Measurements from ENCODE around the gene HLA-DPA1. TPM values are rescaled to one million over a fixed set of nuclear protein-coding genes. Genes with fewer than 3 reads are reported as not detected.

The HLA-DPA1 gene
- total RNA-seq, 1 experiment from 2014 or later, result not detected

- POLR2A ChIA-PET (ENCODE audit: unreplicated experiment), result no interaction called here
Observed at GRCh38 chr6:33069021-33069738, 4.3 kb downstream of the HLA-DPA1 start.

GRCh38 chr6:33066917-33067521 is 6.4 kb downstream of the HLA-DPA1 start:
- no peaks in the 10 kb centered on the region for H4K20me1 ChIP-seq (ENCODE audit: insufficient read depth)
- intact Hi-C loops (cut with micrococcal nuclease; ENCODE audit: unreplicated experiment), result no loop called here
- H3K27ac ChIP-seq, result no peak overlapping the region
- no peaks in the 10 kb centered on the region for H3F3A ChIP-seq (ENCODE audit: insufficient read depth, low read depth)
- no peaks in the 10 kb centered on the region for H3K36me3 ChIP-seq (ENCODE audit: low read depth)
- no peaks in the 10 kb centered on the region for H3K79me2 ChIP-seq (ENCODE audit: low read depth)
- TF ChIP-seq CTCF (conservative IDR thresholded peaks at IDR 0.05), result no peak
- TF ChIP-seq EZH2 (IDR thresholded peaks at IDR 0.05; ENCODE audit: low read depth), result no peak
- no TSS peak for BruUV-seq (replicated peaks)
- no peaks in the 10 kb centered on the region for H3K9me2 ChIP-seq (ENCODE audit: insufficient read depth)
- CTCF ChIA-PET, result no interaction called here
- no peak overlapping the region for H3K4me3 ChIP-seq
- no peak overlapping the region for H2AFZ ChIP-seq
- POLR2A ChIA-PET (ENCODE audit: unreplicated experiment), result no interaction called here
- H3K4me2 ChIP-seq, result no peak overlapping the region
- peaks cover 43% of the 10 kb centered on the region for H3K27me3 ChIP-seq (ENCODE audit: insufficient read depth, low read depth)
- H3K9me3 ChIP-seq (ENCODE audit: insufficient read depth, low read depth), result no peaks in the 10 kb centered on the region
- DNase-seq, result no peak
- no peaks in the 10 kb centered on the region for H3K4me1 ChIP-seq (replicated peaks; ENCODE audit: insufficient read depth)

More at GRCh38 chr6:33069021-33069738, 4.3 kb downstream of the HLA-DPA1 start:
- intact Hi-C loops (cut with micrococcal nuclease; ENCODE audit: unreplicated experiment), result no loop called here
- Histone ChIP-seq H3K4me1 (replicated peaks; ENCODE audit: insufficient read depth) (no peaks in the 10 kb centered on the region), H3K27me3 (ENCODE audit: insufficient read depth, low read depth) (peaks cover 65% of the 10 kb centered on the region), H3F3A (ENCODE audit: insufficient read depth, low read depth) (no peaks in the 10 kb centered on the region), H3K9me2 (ENCODE audit: insufficient read depth) (no peaks in the 10 kb centered on the region), H3K36me3 (ENCODE audit: low read depth) (no peaks in the 10 kb centered on the region), H4K20me1 (ENCODE audit: insufficient read depth) (no peaks in the 10 kb centered on the region), H3K9me3 (ENCODE audit: insufficient read depth, low read depth) (no peaks in the 10 kb centered on the region), H3K4me3 (no peak overlapping the region), H2AFZ (no peak overlapping the region), H3K79me2 (ENCODE audit: low read depth) (no peaks in the 10 kb centered on the region), H3K4me2 (no peak overlapping the region), H3K27ac (no peak overlapping the region)
- CTCF ChIA-PET, result no interaction called here
- no TSS peak for BruUV-seq (replicated peaks)
- TF ChIP-seq CTCF (conservative IDR thresholded peaks at IDR 0.05), result no peak
- no peak for TF ChIP-seq EZH2 (IDR thresholded peaks at IDR 0.05; ENCODE audit: low read depth)
- no peak for DNase-seq

DNA sequence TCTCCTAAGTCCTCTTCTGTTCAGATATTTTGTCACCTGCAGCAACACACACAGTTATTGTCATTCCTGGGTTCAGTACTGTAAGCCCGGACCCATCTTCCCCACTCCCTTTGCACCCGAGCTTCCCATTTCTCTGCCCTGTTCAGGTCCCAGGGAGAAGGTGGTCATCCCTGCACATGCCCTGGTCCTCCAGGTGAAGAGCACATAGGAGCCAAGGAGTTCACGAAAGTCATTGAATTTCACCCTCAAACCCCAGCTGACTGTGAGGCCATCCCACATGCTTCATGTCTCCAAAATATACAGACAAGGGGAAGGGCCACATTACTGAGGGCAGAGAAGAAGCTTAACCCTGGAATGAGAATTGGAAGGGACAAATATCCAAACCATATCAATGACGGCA is 8.1 kb downstream of the HLA-DPA1 start:
- H3K27ac ChIP-seq, result no peak overlapping the region
- H3K27me3 ChIP-seq (ENCODE audit: insufficient read depth, low read depth), result peaks cover 27% of the 10 kb centered on the region; the same call in 1 of the 2 replicates
- no peaks in the 10 kb centered on the region for H3K36me3 ChIP-seq (ENCODE audit: low read depth)
- no peak overlapping the region for H3K4me3 ChIP-seq
- intact Hi-C loops (cut with micrococcal nuclease; ENCODE audit: unreplicated experiment), result no loop called here
- BruUV-seq (replicated peaks), result no TSS peak
- H3K4me2 ChIP-seq, result no peak overlapping the region
- H3K9me2 ChIP-seq (ENCODE audit: insufficient read depth), result no peaks in the 10 kb centered on the region
- ChIA-PET CTCF (interaction anchor here (0.6 kb wide), 1 partner anchor 487 kb away, joined by 5 read pairs; no protein-coding TSS in a partner anchor), POLR2A (ENCODE audit: unreplicated experiment) (interaction anchor here (0.6 kb wide), 1 partner anchor 338 kb away, joined by 3 read pairs; no protein-coding TSS in a partner anchor)
- no peaks in the 10 kb centered on the region for H3K79me2 ChIP-seq (ENCODE audit: low read depth)
- H3K4me1 ChIP-seq (replicated peaks; ENCODE audit: insufficient read depth), result no peaks in the 10 kb centered on the region
- no peaks in the 10 kb centered on the region for H3F3A ChIP-seq (ENCODE audit: insufficient read depth, low read depth)
- no peak for DNase-seq
- TF ChIP-seq EZH2 (IDR thresholded peaks at IDR 0.05; ENCODE audit: low read depth) (no peak), CTCF (conservative IDR thresholded peaks at IDR 0.05) (no peak)
- no peaks in the 10 kb centered on the region for H4K20me1 ChIP-seq (ENCODE audit: insufficient read depth)
- H2AFZ ChIP-seq, result no peak overlapping the region
- no peaks in the 10 kb centered on the region for H3K9me3 ChIP-seq (ENCODE audit: insufficient read depth, low read depth)

Measured in PC-9 (cell line).